HG02571 (cell line): Measurements from ENCODE around the gene FAH.
"Not testable (repeated sequence)": the region's sequence is repeated elsewhere in the genome, so short reads cannot be mapped to it uniquely, and the experiment has no call there.

Experiments used
- ATAC-seq: cut with Tn5 transposase; IDR thresholded peaks from one replicate; pipeline ENCODE4 v1.9.1; 2021; ENCODE audit warnings: mild to moderate bottlenecking, moderate library complexity; ENCODE audit not compliant: unreplicated experiment

Gene FAH

DNA sequence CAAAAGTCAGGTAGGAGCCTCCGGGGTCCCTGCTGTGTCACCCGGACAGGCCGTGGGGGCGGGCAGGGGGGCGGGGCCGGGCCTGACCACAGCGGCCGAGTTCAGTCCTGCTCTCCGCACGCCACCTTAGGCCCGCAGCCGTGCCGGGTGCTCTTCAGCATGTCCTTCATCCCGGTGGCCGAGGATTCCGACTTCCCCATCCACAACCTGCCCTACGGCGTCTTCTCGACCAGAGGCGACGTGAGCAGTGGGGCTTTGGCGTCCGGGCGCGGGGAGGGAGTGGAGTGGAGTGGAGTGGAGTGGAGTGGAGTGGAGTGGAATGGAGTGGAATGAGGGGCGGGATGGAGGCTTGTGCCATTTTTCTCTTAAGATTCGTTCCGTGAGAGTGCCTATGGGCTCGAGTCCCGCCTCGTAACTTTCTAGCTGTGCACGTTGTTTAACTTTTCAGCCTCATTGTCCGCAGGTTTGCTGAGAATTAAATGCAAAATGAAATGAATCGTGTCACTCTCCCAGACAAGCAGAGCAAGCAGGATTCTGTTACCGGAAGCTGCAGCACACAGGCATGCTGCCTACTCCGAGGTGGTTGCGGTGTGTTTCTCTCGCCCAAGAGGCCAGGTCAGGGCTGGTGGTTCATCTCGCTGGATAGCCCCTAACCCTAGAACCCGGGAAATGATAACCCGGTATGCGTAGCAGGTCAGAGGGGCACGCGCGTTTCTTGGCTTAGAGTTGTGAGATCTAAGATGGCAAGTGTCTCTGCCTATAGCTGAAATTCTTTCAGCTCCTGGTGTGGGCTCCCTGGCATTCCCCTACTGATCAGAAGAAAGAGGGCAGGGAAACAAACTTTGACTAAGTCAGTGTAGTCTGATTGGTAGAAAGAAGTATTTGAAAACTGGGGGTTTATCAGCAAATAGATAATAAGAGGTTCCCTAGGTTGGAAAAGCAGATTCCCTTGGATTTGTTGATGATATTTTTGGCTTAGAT is at the start of gene FAH:
Gene FAH, plus strand, starts transcription at position 104 of the 981 bp plus-strand sequence. Its CDS starts 56 bp downstream, at position 160.
- peak; percentile 60 for ATAC-seq

DNA sequence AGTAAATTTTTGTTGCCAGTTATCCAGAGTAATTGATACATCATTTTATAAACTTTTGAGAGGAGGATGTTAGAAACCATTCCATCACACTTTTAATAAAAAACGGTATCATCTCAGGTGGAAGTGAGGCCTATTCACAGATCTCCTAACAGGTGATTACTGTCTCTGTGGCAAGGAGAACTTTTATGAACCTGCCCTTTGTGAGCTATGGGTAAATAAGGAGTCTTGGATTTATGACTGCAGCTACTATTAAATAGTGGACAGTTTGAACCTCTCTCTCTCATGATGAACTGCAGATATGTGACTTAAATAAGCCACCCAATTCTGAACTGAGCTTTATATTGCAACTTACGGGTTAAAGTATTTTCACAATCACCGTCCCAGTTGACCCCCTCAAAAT is 47.6 kb upstream of the FAH start:
- no peak for ATAC-seq

DNA sequence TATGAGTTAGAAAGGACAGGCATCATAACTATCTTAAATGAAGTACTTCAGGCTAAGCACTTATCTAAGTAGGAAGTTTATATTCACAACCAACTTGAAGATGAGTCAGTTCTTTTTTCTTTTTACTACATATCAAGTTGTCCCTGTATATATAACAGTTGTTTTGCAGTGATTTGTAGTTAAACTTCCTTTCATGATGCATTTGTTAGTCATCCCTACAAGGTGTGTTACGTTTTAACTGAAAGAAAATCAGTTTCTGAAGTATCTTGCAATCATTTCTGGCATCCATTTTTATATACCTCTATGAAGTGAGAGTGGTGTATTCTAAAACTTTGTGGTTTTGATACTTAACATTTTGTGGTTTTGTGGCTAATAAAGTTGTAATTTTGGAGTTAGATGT is 47.2 kb upstream of the FAH start:
- no peak for ATAC-seq

DNA sequence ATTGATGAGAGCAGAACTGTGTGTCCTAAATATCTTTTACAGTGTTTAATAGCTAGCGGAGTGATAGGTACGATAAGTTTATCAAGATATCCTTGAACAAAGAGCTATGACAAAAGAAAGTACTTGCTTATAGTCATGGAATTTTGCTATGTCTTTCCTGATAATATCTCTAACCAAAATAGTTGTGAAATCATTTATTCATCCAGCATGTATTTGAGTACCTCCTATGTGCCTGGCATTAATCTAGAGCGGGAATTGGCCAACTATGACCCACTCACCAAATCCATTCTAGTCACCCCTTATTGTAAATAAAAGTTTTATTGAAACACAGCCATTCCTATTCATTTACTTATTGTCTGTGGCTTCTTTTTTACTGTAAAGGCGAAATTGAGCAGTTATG is 46.7 kb upstream of the FAH start:
- no peak for ATAC-seq

DNA sequence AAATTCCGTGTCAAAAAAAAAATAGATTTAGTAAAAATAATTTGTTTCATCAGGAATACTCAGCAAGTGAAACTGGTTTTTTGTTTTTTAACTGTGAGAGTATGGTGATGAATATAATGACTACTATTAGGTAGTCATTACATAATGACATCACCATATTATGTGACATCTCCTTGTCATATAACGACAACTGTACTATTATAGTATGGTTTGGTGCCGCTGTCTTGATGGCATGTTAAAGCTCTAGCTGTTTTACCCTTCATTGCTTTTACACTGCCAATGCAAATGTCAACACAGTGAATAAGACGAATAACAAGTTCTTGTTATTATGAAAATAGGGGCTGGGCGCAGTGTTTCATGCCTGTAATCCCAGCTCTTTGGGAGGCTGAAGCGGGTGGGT is 45.6 kb upstream of the FAH start:
- no peak for ATAC-seq

DNA sequence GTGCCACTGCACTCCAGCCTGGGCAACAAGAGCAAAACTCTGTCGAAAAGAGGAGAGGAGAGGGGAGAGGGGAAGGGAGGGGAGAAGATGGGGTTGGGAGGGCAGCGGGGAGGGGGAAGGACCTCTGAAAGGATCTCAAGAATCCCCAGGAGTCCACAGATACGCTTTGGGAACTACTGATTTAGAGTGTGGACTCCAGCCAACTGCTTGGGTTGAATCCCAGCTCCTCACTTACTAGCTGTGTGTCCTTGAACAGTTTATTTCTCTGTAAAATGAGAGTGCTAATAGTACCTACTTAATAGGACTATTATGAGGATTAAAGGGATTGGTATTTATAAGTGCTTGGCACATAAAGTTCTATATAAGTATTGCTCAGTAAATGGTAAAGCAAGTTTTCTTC is 45.0 kb upstream of the FAH start:
- ATAC-seq, result no peak

DNA sequence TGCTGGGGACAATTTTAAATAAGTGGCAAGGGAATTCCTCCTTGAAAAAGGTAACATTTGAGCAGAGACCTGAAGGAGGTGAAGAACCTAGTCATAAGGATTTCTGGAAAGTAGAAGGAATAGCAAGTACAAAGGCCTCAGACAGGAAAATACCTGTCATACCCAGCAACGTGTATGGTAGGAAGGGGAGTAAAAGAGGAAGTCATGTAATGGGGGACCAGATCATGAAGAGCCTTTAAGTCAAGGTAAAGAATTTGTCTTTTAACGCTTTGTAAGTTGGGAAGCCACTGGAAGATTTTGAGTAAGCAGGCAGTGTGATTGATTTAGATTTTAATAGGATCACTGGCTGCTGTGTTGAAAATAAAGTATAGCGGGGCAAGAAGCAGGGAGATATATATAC is 43.4 kb upstream of the FAH start:
- ATAC-seq, result no peak

DNA sequence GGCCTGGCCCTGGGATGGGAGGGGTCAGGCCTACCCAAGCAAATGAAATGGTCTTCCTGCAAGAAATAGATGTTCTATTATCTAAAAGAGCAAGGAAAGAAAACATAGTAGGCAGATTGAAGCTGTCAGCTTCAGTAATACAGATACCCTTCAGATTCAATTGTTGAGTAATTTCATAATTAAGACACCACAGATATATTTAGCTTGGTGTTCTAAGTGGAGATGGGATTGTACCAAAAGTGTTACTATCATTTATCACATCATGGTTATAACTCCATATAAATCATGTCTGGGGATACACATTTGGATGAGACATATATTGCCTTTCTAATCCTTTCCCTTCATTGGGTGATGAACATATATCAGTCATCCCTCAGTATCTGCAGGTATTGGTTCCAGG is 41.9 kb upstream of the FAH start:
- no peak for ATAC-seq

DNA sequence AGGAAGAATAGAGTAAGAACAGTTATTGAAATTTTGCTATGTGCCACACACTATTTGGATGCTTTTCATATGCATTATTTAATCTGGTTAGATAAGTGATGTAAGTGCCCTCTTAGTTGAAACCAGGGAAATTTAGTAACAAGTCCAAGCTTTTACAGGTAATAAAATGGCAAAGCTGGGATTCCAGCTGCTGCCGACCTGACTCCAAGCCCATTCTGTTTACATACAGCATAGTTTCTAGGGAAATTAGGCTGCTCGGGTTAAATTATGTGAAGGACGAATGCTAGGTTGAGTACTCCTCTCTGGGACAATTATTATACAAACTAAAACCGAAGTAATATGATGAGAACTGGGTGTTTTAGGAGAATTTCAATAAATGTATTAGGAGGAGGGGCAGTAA is 38.7 kb upstream of the FAH start:
- no peak for ATAC-seq

DNA sequence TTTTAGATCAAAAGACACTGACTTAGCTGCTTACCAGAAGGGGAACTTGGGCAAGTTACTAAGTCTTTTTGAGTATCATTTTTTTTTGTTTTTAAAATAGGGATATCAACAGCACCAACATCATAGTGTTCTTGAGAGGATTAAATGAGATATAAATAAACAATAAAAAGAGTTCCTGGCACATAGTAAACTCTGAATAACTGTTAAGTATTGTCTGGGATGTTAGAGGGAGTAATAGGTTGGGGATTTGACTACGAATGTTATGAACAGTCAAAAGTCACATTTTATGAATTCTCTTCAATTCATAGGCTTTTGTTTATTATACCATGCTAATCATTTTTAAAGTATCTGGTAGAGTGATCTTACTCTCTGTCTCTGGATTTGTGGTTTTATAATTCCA is 37.8 kb upstream of the FAH start:
- no peak for ATAC-seq

DNA sequence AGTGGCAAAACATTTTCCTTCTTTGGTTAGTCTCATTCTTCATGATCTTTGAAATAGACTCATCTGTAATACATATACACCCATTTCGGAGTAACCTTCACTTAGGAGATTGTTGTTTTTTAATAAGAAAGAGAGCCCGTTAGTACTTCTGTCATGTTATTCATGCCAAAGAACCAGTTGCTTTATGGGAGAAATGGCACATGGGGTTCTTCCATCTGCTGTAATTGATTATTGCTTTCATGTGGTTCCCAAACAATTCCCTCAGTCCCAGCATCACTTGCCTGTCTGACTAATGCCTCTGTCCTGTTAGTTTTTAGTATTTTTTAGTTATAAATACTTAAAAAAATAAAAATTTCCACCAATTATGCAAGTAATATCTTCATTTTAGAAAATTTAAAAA is 33.8 kb upstream of the FAH start:
- ATAC-seq, result no peak

DNA sequence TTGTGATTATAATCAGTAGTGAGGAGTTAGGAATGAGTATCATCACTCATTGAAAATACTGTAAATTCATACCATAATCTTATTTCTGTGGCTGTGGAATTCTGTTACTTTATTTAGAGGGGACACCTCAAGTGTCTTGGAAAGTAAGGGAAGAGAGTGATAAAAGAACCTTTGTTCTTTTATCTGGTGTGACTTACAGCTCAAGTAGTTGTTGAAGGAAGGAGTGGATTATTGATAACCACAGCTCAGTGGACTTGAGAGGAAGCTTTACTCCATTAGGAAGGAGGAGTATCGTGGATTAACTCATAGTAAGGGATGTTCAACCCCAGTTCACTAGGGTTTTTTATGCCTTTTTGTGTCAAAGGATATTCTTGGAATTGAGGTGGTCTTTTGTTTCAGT is 32.2 kb upstream of the FAH start:
- ATAC-seq, result no peak

DNA sequence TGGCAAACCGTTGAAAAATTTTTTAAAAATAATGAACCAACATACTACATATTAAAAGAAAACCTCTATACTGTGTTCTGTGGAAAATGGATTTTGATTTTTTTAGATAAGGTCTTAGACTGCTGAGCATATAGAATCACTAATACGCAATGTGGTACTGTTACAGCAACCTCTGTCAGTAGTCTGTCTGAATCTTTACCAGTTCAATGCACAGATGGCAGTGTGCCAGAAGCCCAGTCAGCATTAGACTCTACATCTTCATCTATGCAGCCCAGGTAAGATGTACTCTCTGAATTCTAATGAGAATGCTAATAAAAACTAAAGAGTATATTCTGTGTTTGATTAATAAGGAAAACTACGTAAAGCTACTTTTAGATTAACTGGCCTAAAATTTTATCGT is 31.3 kb upstream of the FAH start:
- no peak for ATAC-seq

DNA sequence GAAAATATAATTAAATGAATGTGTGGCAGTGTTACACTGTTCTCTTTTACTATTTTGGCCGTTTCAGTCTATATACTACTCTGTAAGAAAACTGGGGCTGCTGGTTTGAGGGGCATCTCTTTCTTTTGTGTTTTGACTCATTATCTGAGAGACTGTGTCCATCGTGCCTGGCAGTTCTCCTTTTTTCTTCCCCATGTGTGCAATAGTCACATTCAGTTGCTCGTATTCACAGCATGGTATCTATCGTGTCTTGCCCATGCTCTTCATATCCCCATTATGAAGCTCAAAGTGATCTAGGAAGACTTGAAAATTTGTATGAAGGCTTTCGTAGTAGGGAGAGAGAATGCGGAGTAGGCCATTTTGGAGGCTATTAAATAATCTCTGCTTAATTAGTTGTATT is 29.8 kb upstream of the FAH start:
- no peak for ATAC-seq

DNA sequence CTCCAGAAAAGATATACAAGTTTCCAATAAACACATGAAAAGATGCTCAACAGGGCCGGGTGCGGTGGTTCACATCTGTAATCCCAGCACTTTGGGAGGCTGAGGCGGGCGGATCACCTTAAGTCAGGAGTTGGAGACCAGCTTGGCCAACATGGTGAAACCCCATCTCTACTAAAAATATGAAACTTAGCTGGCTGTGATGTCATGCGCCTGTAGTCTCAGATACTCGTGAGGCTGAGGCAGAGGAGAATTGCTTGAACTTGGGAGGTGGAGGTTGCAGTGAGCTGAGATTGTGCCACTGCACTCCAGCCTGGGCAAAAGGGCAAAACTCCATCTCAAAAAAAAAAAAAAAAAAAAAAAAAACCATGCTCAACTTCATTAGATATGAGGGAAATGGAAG is 25.5 kb upstream of the FAH start:
- not testable (repeated sequence) for ATAC-seq

DNA sequence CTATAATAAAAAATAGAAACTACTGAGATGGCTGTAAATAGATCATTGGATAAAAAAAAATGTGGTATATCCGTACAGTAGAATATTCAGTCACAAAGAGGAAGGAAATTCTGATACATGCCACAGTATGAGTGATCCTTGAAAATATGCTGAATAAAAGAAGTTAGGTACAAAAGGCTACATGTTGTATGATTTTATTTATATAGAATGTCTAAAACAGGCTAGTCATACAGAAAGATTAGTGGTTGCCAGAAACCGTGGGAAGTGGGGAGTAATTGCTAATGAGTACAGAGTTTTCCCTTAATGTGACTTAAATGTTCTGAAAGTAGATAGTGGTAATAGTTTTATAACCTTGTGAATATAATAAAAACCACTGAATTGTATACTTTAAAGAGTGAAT is 24.9 kb upstream of the FAH start:
- no peak for ATAC-seq

DNA sequence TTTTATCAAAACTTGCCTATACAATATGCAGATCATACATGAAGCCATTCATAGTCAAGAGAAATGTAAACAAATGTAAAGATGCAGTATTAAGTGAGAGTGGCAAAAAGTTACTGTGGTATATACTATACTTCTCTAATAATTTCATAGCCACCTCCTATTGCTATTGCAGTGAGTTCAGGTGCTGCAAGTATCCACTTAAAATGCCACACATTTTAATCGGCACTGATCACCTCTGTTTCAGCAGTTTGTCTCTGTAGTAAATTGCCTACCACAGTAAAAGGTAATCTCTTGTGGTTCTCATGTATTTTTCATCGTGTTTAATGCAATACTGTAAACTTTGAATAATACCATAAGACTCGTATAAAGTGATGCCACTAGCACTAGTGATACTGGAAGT is 20.4 kb upstream of the FAH start:
- ATAC-seq, result no peak

DNA sequence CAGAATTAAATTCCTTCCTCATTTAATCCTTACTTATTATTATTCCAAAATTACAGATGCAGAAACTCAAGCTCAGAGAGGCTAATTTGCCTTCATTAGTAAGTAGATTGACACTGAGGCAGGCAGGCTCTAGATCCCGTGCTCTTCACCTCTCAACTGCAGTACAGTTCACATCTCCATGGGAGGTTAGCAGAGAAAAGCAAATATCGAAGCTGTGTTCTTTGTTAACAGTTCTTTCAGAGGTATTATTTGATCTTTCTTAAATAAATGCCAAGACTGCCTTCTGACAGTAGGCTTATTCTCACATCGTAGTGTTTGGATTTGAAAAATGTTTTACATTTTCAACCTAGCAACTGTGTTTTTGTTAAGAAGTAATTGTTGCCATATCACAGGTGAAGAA is 15.9 kb upstream of the FAH start:
- ATAC-seq, result no peak

DNA sequence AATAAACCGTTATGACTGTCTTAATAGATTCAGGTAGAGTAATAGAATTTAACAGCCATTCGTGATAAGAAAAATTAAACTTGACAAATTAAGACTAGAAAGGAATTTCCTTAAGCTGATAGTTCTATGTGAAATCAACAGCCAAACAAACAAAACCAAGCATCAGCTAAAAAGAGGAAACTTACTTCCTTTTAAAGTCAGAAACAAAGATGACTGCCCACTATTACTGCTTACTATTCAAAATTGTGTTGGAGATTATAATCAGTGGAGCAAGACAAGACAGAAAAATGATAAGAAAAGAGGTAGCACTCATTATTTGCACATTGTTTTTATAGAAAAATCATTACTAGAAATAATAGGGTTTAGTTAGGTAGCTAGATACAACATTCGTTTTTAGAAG is 13.8 kb upstream of the FAH start:
- no peak for ATAC-seq

DNA sequence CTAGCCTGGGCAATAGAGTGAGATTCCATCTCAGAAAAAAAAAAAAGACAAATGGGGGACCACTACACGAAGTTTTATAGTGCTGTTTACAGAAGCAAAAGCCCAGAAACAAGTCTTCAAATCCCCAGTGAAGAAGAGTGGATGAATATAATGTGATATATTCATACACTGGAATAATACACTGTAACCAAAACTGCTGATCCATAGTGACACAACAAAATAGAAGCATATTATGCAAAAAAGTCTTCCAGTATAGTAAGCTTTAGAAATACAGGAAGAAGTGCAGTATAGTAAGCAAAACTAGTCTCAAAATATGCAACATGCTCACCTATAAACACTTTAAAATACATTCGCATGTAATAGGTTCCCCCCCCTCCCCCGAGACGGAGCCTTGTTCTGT is 11.9 kb upstream of the FAH start:
- ATAC-seq, result no peak

DNA sequence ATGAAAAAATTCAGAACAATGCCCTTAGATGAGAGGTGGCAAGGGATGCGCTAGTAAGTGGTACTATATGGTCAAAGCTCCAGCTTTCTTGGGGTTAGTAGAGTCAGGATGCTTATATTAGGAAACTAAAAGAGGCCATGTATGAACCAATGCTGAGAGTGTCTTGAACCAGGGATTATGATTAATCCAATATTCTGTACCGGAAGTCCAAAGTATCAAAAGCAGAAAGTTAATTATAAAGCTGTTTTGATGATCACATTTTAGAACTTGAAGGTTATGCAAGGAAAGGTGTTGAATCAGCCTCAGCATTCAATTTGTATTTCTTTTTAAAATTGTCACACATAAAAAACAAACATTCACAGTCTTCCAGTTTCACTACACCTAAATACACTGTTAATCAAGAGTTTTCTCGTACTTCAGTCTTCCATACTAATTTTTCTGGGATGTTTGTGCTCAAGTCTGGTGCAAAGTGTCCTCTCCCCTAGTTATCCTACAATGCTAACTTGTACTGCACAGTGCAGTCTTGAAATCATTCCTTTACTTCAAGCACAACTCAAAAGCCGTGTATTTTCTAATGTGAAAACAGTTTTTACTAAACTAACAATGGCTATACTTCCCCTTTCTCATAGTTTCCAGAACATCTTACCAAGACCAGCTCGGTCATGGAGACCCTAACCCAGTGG is 10.7 kb upstream of the FAH start:
- no peak for ATAC-seq

DNA sequence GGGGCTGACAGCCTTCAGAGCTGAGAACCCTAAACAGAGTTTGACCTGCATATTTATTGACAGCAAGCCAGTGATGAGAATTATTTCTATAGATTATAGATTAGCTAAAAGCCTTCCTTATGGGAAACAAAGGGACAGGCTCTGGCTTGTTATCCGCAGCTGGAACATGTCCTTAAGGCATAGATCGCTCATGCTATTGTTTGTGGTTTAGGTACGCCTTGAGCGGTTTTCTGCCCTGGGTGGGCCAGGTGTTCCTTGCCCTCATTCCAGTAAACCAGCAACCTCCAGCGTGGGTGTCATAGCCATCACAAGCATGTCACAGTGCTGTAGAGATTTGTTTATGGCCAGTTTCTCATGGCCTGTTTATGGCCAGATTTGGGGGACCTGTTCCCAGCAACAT is 10.2 kb upstream of the FAH start:
- no peak for ATAC-seq
